HG03354 (cell line): ENCODE results near the gene CERKL.
"Not testable (repeated sequence)": the region's sequence is repeated elsewhere in the genome, so short reads cannot be mapped to it uniquely, and the experiment has no call there.

Source experiments
- ATAC-seq: cut with Tn5 transposase; IDR thresholded peaks from one replicate; pipeline ENCODE4 v1.9.1; 2021; ENCODE audit warnings: mild to moderate bottlenecking; ENCODE audit not compliant: unreplicated experiment, poor library complexity, severe bottlenecking

Gene CERKL

GRCh38 chr2:181656450-181657291 lies at the start of gene CERKL:
TSS of gene CERKL (minus strand) at chr2:181657105. CDS start at chr2:181657006, 99 bp downstream.
- peak; percentile 94 for ATAC-seq

GRCh38 chr2:181702519-181702918 lies 45.6 kb upstream of the CERKL start:
- not testable (repeated sequence) for ATAC-seq

GRCh38 chr2:181698223-181698622 lies 41.3 kb upstream of the CERKL start:
- ATAC-seq = no peak

DNA sequence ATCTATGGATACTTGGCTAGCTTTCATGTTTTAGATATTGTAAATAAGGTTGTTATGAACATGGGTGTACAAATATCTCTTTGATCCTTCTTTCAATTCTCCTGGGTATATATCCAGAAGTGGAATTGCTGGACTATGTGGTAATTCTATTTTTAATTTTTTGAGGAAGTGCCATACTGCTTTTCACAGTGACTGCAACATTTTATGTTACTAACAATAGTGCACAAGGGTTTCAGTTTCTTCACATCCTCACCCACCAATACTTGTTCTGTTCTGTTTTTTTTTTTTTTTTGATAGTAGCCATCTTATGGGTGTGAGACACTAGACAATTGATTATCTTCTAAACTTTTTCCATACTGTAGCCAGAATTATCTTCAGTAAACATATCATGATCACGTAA lies 40.7 kb upstream of the CERKL start:
- peak; percentile 57 for ATAC-seq

DNA sequence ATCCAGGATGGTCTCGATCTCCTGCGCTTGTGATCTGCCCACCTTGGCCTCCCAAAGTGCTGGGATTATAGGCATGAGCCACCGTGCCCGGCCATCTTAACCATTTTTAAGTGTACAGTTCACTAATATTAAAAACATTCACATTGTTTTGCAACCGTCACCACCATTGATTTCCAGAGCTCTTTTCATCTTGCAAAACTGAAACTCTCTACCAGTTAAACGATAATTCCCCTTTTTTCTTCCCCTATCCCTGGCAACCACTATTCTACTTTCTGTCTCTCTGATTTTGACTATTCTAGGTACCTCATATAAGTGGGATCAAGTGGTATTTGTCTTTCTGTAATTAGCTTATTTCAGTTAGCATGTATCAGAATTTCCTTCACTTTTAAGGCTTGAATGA lies 40.2 kb upstream of the CERKL start:
- no peak for ATAC-seq

DNA sequence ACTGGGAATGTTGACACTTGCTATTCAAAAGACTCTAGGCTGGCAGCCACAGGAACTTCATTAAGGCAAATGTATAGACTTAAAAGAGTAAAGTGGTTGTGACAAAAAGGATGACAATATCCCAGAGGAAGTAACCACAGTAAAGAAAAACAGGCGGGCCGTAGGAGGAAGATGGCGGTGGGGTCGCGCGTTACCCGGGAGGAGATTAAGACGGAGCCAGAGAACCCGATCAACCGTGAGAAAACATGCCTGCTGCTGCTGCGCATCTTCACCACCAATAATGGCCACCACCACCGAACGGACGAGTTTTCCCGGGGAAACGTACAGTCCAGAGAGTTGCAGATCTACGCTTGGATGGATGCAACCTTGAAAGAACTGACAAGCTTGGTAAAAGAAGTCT lies 37.4 kb upstream of the CERKL start:
- no peak for ATAC-seq

GRCh38 chr2:181690860-181691259 lies 34.0 kb upstream of the CERKL start:
- ATAC-seq = peak; percentile 56

DNA sequence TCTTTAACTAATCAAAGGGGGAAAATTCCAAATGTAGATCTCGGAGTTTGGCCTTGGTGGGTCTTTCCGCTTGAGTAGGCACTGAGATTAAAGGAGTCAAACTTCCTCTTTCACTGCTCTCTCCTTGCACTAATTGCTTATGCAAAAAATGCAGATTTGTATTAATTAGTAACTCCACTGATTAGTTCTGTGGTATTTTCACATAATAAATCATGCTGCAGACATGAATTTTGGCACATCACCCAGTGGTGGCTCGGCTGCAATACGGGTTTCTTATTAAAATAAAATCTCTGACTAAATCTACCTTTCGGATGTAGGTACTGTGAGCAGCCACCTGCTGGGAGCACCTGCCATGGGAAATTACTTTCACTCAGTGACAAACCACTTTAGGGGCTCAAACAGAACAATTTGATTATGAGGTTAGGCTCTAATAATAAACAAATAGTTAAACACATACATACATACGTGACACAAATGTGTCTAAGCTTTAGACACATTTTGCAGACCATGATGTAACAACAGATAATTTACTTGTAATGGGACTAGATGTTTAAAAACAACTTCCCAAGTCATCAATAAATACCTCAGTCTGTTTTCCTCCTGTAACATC lies 29.8 kb upstream of the CERKL start:
- ATAC-seq = no peak

- no peak for ATAC-seq
Observed at GRCh38 chr2:181685150-181685688, 28.3 kb upstream of the CERKL start.

DNA sequence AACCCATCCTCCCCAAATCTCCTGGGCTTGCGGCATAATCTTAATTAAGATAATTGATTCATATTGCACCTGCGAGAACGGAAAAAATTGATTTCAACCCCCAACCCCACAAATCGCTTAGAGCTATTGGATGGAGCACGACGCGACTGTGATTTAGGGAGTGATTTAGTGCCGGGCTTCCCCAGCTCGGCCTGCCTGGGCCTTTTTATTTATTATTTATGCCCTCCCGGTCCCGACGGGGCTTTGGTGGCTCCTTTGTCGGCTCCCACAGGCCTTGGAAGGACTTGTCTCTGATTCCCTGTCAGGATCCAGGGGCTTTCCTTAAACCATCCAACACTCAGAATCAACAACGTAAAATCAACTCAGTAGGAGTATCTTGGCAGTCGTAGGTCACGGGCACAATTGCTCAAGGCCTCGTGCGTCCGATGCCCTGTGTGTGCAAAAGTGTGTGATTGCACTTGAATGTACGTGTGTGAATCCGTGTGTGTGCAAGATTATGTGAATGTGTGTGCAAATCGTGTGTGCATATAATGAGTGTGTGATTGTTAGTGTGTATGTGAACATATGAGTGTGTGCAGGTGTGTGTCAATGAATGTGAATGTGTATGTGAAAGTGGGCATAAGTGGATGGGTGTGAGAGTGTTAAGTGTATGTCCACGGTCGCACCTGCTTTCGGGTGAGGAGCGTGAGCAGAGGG lies 27.7 kb upstream of the CERKL start:
- ATAC-seq = no peak

- ATAC-seq = no peak
Observed at GRCh38 chr2:181683518-181684453, 26.9 kb upstream of the CERKL start.

- no peak for ATAC-seq
Observed at GRCh38 chr2:181682795-181683517, 26.1 kb upstream of the CERKL start.

DNA sequence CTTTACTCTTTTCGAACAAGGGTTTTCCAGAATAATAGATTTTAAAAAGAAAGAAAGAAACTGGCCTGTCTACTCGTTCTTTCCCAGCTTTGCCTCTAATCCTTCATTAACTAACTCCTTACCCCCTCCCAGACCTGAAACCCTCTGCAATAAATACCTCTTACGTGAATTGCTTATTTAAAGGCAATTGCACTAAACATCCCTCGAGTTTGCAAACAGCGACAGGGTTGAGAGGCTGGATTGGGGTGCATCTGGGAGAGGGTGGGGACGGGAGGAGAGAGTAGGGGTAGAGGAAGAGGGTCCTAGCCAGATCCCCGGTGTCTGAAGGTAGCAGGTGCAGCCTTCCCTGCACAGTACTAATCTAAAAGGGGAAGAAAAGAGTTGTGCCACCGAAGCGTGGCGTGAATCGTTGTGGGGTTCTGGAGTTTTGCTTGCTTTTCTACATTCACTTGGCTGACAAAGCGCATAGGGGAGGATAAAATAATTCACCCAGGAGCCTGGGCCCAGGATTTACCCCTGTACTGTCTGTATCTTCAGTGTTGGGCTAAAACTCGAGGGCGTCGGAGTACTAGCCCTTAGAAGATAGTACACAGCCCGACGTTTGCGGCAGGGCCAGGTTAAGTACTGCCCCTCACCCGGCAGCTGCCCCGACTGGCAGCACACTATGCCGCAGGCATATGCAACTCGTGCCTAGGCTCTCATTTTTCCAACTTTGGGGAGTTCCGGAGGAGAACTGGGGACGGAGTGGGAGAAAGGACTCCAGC lies 25.3 kb upstream of the CERKL start:
- ATAC-seq = no peak

DNA sequence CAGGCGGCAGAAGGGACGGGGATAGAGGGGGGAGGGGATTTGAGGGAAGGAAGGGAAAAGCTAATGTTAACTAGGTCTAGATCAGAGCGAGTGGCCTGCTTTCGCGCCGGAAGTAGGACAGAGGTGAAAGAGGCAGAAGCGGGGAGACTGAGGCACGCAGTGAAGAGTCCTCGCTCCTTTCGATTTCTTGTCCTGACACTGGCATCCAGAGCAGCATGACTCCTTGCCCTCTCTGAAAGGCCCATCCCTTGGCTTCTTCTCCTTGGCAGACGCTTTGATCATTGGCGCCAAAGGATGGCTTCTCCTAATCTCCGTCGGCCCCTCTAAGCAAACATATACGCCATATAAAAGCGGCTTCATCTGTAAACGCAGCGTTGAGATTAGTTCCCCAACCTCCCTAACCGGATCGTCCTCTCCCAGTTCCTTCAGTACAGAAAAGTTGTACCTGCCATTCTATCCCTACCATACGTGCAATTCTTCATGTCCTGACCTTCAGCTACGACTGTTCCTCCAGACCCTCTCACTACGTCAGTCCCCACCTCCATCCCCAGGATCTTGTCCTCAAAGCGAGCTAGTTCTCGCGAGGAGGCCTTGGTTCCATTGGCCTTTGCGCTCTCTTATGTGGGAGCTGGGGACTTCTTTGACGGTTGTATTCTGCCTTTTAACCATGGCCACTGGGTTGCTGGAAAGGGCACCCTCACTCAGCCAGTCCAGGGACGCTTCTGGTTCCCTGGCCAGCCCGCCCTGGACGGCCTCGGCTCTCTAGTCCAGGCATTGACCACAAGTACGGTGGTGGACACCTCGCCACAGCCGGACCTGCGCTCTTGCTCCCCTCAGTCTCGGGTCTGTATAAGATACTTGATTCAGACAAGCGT lies 24.3 kb upstream of the CERKL start:
- ATAC-seq = no peak

GRCh38 chr2:181680055-181680936 lies 23.4 kb upstream of the CERKL start, which contains the start of gene NEUROD1:
TSS of gene NEUROD1 (minus strand) at chr2:181680517. CDS start at chr2:181678860, 1,657 bp downstream.
- peak; percentile 54 for ATAC-seq

GRCh38 chr2:181679544-181679979 lies 22.7 kb upstream of the CERKL start:
- no peak for ATAC-seq
